Osteoblast (primary cell): ENCODE data around the gene ZNF212. TPM values are rescaled to one million over a fixed set of nuclear protein-coding genes. Genes with fewer than 3 reads are reported as not detected.

ENCODE experiments used
- DNase-seq: peaks from one replicate; pipeline ENCODE4 v3.0.0; 2011; ENCODE audit warnings: low spot score, mixed read lengths; ENCODE audit not compliant: insufficient read length; ENCODE audit errors: missing footprints
- H2AFZ ChIP-seq: 2 replicates; pipeline ENCODE4 v1.6.0; 2011; ENCODE audit warnings: mild to moderate bottlenecking, low read length
- H3K27ac ChIP-seq: 2 replicates; pipeline ENCODE4 v1.5.1; 2011; ENCODE audit warnings: mild to moderate bottlenecking, low read depth, low read length, moderate library complexity
- H3K27me3 ChIP-seq: 2 replicates; pipeline ENCODE4 v1.6.0; 2012; ENCODE audit warnings: mild to moderate bottlenecking, control low read depth, inconsistent platforms, low read length, moderate library complexity; ENCODE audit not compliant: insufficient read depth
- H3K36me3 ChIP-seq: 2 replicates; pipeline ENCODE4 v1.5.1; 2011; ENCODE audit warnings: mild to moderate bottlenecking, low read length, control low read depth, moderate library complexity; ENCODE audit not compliant: insufficient read depth
- H3K4me1 ChIP-seq: 2 replicates; pipeline ENCODE4 v1.5.1; 2011; ENCODE audit warnings: mild to moderate bottlenecking, low read length, control low read depth, moderate library complexity; ENCODE audit not compliant: insufficient read depth
- H3K4me2 ChIP-seq: 2 replicates; pipeline ENCODE4 v1.6.0; 2011; ENCODE audit warnings: mild to moderate bottlenecking, low read length; ENCODE audit not compliant: insufficient read depth
- H3K4me3 ChIP-seq: fragments of 200-600 bp; sonication (generic); 3 replicates; pipeline ENCODE4 v1.5.1; 2012; ENCODE audit warnings: mild to moderate bottlenecking, low read length, inconsistent platforms; ENCODE audit not compliant: insufficient read depth
- H3K79me2 ChIP-seq: 2 replicates; pipeline ENCODE4 v1.6.0; 2012; ENCODE audit warnings: mild to moderate bottlenecking, low read length, control low read depth, inconsistent platforms; ENCODE audit not compliant: insufficient read depth
- H3K9me3 ChIP-seq: 2 replicates; pipeline ENCODE4 v1.5.1; 2011; ENCODE audit warnings: low read depth, low read length, control low read depth
- H4K20me1 ChIP-seq: 2 replicates; pipeline ENCODE4 v1.6.0; 2012; ENCODE audit warnings: mild to moderate bottlenecking, low read length, control low read depth; ENCODE audit not compliant: insufficient read depth
- total RNA-seq: library from RNA; depleted of rRNA; stranded (reverse); fragments of >200 nt; gene quantifications from 2 replicates; pipeline ENCODE4 v1.2.3, GENCODE V29; 2012
- TF ChIP-seq, protein P1 (sequence below): IDR thresholded peaks from 2 replicates; pipeline ENCODE4 v1.5.1; 2011; ENCODE audit warnings: mild to moderate bottlenecking, low read depth, low read length, moderate library complexity; ENCODE audit errors: extremely low read depth

Gene ZNF212
- total RNA-seq, 1 donor, result 9.0 TPM

DNA sequence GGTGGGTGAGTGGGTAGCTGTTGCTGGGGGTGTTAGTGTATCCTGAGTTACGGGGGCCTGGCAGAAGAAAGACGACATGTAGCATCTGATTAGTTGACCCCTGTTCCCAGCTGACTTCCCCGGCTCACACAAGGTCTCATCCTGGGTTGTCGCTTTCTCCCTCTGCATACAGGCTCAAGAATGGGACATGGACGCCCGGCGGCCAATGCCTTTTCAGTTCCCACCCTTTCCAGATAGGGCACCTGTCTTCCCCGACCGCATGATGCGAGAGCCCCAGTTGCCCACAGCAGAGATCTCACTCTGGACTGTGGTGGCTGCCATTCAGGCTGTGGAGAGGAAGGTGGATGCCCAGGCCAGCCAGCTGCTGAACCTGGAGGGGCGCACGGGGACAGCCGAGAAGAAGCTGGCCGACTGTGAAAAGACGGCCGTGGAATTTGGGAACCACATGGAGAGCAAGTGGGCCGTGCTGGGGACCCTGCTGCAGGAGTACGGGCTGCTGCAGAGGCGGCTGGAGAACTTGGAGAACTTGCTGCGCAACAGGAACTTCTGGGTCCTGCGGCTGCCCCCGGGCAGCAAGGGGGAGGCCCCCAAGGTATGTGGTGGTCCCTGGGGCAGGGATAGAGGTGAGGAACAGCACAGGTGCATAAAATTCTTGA lies 41.2 kb upstream of the ZNF212 start:
- Histone ChIP-seq H3K27me3 (no peaks in the 10 kb centered on the region), H3K36me3 (peaks cover 46% of the 10 kb centered on the region), H3K79me2 (peaks cover 73% of the 10 kb centered on the region), H3K4me2 (no peak overlapping the region), H3K4me1 (peaks cover 9% of the 10 kb centered on the region), H3K9me3 (no peaks in the 10 kb centered on the region), H3K27ac (no peak overlapping the region), H4K20me1 (peaks cover 34% of the 10 kb centered on the region), H2AFZ (no peak overlapping the region), H3K4me3 (no peak overlapping the region)
- DNase-seq, result peak; percentile 32
- TF ChIP-seq, protein P1, sequence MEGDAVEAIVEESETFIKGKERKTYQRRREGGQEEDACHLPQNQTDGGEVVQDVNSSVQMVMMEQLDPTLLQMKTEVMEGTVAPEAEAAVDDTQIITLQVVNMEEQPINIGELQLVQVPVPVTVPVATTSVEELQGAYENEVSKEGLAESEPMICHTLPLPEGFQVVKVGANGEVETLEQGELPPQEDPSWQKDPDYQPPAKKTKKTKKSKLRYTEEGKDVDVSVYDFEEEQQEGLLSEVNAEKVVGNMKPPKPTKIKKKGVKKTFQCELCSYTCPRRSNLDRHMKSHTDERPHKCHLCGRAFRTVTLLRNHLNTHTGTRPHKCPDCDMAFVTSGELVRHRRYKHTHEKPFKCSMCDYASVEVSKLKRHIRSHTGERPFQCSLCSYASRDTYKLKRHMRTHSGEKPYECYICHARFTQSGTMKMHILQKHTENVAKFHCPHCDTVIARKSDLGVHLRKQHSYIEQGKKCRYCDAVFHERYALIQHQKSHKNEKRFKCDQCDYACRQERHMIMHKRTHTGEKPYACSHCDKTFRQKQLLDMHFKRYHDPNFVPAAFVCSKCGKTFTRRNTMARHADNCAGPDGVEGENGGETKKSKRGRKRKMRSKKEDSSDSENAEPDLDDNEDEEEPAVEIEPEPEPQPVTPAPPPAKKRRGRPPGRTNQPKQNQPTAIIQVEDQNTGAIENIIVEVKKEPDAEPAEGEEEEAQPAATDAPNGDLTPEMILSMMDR, result no peak

DNA sequence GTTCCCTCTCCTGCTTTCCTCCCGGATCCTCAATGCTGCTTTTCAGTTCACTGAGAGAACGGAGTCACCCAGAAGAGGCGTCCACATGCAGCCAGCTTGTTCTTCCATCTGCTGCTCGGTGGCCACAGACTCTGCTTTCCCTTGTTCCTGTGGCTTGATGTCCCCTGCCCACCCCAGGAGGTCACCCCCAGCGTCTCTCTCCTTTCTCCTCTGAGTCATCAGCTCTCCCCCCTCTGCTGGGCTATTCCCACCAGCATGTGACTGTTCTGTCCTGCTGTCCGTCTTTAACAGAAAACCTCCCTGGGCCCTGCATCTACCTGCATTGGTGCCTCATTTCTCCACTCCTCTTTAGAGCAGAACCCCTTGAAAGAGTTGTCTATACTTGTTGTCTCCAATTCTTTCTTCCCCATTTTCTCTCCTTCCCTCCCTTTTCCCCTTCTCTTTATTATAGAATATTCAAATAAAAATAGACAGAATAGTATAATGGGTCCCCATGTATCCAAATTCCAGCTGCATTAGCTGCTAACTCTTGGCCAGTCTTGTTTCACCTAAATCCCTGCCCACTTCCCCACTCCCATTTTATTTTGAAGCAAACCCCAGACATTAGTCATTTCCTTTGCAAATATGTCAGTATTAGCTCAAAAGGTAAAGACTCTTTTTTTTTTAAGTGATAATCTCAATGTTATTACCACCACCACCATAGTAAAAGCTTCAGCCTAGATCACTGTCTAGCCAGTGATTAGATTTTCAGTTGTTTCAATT lies 40.0 kb upstream of the ZNF212 start:
- DNase-seq, result peak; percentile 60
- Histone ChIP-seq H3K4me3 (no peak overlapping the region), H3K4me2 (no peak overlapping the region), H3K27ac (peak overlapping the region; percentile 12), H3K79me2 (peaks cover 84% of the 10 kb centered on the region), H3K27me3 (no peaks in the 10 kb centered on the region), H4K20me1 (peaks cover 40% of the 10 kb centered on the region), H2AFZ (no peak overlapping the region), H3K4me1 (peaks cover 9% of the 10 kb centered on the region), H3K36me3 (peaks cover 57% of the 10 kb centered on the region), H3K9me3 (no peaks in the 10 kb centered on the region)
- TF ChIP-seq, protein P1, result no peak

DNA sequence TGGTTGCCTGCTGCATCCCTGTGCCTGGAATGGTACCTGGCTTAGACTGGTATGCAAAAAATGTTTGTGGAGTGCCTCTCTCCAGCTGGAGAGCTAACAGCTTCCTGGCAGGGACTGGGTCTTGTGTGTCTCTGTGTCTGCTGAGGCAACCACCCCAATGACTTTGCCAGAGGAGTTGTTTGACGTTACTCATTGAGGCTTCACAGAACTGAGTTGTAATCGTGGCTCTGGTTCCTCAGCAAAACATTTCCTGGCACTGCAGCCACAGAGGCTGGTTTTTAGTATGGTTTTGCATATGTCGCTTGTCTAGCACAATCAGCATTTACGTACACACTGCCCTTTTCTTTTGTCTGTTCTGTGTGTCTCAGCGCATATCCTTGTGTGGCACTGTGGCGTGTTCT lies 36.6 kb upstream of the ZNF212 start:
- peaks cover 72% of the 10 kb centered on the region for H3K79me2 ChIP-seq
- H3K9me3 ChIP-seq, result no peaks in the 10 kb centered on the region
- H3K27me3 ChIP-seq, result no peaks in the 10 kb centered on the region
- peaks cover 35% of the 10 kb centered on the region for H4K20me1 ChIP-seq
- no peak overlapping the region for H3K4me2 ChIP-seq
- H3K36me3 ChIP-seq, result peaks cover 79% of the 10 kb centered on the region
- no peak overlapping the region for H3K27ac ChIP-seq
- no peaks in the 10 kb centered on the region for H3K4me1 ChIP-seq
- H3K4me3 ChIP-seq, result no peak overlapping the region
- TF ChIP-seq, protein P1, result no peak
- no peak overlapping the region for H2AFZ ChIP-seq
- peak; percentile 70 for DNase-seq

DNA sequence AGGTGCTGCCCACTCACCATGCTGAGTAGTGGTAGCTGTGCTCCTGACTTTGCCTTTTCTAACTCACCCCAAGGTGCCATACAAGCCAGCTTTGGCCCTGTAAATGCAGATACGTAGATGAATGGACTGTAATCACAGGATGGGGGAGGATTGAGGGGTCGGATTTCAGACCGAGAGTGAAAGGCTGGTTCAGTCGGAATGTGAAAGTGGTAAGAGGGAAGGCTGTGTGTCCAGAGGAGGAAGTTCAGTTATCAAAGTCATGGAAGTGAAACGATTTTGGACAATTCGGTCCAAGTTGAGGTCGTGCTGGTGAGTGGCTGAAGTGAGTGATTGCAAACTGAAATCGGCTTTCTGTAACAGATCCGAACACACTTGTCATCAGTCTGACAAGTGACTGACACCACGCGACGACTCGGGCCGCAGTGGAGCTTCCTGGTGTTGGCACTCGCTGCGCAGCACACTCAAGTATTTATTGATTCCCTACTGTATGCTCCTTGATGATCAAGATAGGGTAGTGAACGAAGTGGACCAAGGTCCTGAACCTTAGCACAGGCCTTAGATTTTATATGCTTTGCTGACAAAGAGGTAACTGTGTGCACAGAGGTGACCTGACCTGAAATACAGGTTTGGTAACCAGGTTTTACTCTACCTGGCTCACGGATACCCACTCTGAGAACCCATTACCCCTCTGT lies 33.6 kb upstream of the ZNF212 start:
- Histone ChIP-seq H3K27me3 (no peaks in the 10 kb centered on the region), H3K4me1 (peaks cover 2% of the 10 kb centered on the region), H3K4me3 (no peak overlapping the region), H2AFZ (no peak overlapping the region), H3K4me2 (no peak overlapping the region), H3K36me3 (peaks cover 78% of the 10 kb centered on the region), H3K9me3 (no peaks in the 10 kb centered on the region), H3K79me2 (peaks cover 44% of the 10 kb centered on the region), H3K27ac (no peak overlapping the region), H4K20me1 (peaks cover 33% of the 10 kb centered on the region)
- TF ChIP-seq, protein P1, result no peak
- no peak for DNase-seq
